Activated T-cell treated with anti-CD3 and anti-CD28 coated beads, Interleukin-2, amount 50 U/mL, for 24 hours (primary cell): ENCODE measurements around the gene FBXW7.

ENCODE experiments used
- DNase-seq: peaks from one replicate; pipeline ENCODE4 v3.0.0-alpha.2; 2020
- H3K27ac Mint-ChIP-seq: 2 replicates; pipeline ENCODE4 v1.8.0; 2020; ENCODE audit warnings: mild to moderate bottlenecking, mixed read lengths
- H3K27me3 Mint-ChIP-seq: 2 replicates; pipeline ENCODE4 v1.8.0; 2020; ENCODE audit warnings: mixed read lengths
- H3K36me3 Mint-ChIP-seq: 2 replicates; pipeline ENCODE4 v1.8.0; 2020; ENCODE audit warnings: low read depth, mixed read lengths
- H3K4me1 Mint-ChIP-seq: 2 replicates; pipeline ENCODE4 v1.8.0; 2020; ENCODE audit warnings: low read depth, mixed read lengths
- H3K4me3 Mint-ChIP-seq: 2 replicates; pipeline ENCODE4 v1.8.0; 2020; ENCODE audit warnings: mild to moderate bottlenecking, moderate library complexity, mixed read lengths
- H3K9me3 Mint-ChIP-seq: 2 replicates; pipeline ENCODE4 v1.8.0; 2020; ENCODE audit warnings: mixed read lengths

FBXW7 gene

GRCh38 chr4:152535903-152536544, at the start of gene FBXW7:
FBXW7 (minus strand) TSS chr4:152536092; CDS start chr4:152411803, 124,289 bp downstream.
- Mint-ChIP-seq H3K4me3 (peak within 1 kb of the TSS; percentile 94), H3K36me3 (peaks cover 72% of the 10 kb centered on the region), H3K9me3 (no peaks in the 10 kb centered on the region), H3K27ac (peak within 1 kb of the TSS; percentile 99), H3K4me1 (peaks cover 57% of the 10 kb centered on the region), H3K27me3 (no peaks in the 10 kb centered on the region)
- DNase-seq = peak; percentile 100

GRCh38 chr4:152585023-152585441, 49.1 kb upstream of the FBXW7 start:
- H3K27me3 Mint-ChIP-seq = no peaks in the 10 kb centered on the region
- peak overlapping the region; percentile 57 for H3K4me3 Mint-ChIP-seq
- H3K36me3 Mint-ChIP-seq = no peaks in the 10 kb centered on the region
- peaks cover 5% of the 10 kb centered on the region for H3K9me3 Mint-ChIP-seq
- H3K27ac Mint-ChIP-seq = peak overlapping the region; percentile 88
- no peak for DNase-seq
- H3K4me1 Mint-ChIP-seq = peaks cover 7% of the 10 kb centered on the region

DNA sequence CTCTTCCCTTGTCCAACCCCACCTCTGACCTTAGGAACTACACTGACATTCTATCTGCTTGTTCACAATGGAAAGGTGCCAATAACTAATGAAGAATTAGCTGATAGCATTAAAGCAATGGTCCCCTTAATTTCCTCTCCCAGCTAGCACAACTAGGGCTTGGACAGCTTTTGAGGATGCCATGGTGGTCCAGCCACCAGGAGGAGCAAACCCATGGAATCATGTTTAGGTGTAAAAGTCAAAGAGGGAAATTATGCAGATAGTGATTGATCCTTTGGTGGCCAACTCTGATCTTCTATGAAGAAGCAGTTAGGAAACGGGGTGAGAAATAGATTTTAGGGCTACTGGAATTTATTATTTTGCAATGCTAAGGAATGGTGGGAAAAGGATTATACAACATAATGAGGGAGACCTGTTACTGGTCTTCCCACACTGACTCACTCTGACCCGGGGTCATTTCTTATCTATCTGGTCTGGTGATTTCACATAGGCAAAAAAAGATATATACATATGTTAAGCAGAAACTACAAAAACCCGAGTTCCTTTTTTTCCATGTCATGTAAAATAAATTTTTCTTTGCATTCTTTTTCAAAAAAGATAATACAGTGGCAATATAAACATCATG, 45.8 kb upstream of the FBXW7 start:
- Mint-ChIP-seq H3K36me3 (no peaks in the 10 kb centered on the region), H3K4me1 (peaks cover 7% of the 10 kb centered on the region), H3K4me3 (no peak overlapping the region), H3K27me3 (no peaks in the 10 kb centered on the region), H3K9me3 (peaks cover 1% of the 10 kb centered on the region), H3K27ac (no peak overlapping the region)
- no peak for DNase-seq

DNA sequence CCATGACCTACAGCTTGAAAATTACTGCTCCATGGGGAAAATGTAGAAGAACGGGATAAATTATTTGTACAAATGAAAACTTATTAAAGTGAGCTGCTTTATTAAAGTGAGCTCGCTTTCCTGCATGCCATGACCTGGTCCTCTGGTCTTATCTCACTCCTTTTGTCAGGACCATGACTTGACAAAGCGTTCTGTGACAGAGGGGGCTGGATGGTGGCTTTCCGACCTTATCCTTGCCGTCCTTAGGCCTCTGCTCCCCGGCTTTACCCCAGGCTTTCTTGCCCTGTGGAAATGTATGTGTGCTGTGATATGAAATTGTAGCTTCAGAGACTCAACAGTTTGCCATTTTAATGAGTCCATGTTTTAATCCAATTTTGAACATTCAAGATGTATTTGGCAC, 44.0 kb upstream of the FBXW7 start:
- Mint-ChIP-seq H3K9me3 (no peaks in the 10 kb centered on the region), H3K27me3 (no peaks in the 10 kb centered on the region), H3K36me3 (no peaks in the 10 kb centered on the region), H3K4me1 (peaks cover 3% of the 10 kb centered on the region), H3K4me3 (no peak overlapping the region), H3K27ac (no peak overlapping the region)
- no peak for DNase-seq

DNA sequence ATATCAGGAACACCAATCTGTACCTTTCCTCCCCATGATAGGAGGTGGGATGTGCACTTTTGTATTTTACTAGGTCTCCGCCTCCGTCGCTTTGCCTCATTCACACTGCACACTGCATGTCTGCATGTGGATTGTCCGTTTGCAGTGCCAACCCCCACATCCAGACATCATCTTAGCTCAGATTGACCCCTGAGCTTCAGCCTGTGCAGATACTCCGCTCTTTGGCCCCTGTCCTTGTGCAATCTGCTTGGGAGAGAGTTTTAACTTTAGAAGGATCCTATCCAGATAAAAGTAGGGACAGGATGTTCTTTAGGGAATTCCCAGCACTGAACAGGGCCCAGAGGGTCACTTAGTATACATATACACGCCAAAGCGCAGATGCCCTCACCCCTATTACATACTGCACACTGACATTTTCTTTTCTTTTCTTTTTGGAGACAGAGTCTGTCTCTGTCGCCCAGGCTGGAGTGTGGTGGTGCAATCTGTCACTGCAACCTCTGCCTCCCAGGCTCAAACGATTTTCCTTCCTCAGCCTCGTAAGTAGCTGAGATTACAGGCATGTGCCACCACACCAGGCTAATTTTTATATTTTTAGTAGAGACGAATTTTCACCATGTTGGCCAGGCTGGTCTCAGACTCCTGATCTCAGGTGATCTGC, 43.3 kb upstream of the FBXW7 start:
- Mint-ChIP-seq H3K4me1 (no peaks in the 10 kb centered on the region), H3K4me3 (no peak overlapping the region), H3K27me3 (no peaks in the 10 kb centered on the region), H3K36me3 (no peaks in the 10 kb centered on the region), H3K27ac (no peak overlapping the region), H3K9me3 (no peaks in the 10 kb centered on the region)
- no peak for DNase-seq

DNA sequence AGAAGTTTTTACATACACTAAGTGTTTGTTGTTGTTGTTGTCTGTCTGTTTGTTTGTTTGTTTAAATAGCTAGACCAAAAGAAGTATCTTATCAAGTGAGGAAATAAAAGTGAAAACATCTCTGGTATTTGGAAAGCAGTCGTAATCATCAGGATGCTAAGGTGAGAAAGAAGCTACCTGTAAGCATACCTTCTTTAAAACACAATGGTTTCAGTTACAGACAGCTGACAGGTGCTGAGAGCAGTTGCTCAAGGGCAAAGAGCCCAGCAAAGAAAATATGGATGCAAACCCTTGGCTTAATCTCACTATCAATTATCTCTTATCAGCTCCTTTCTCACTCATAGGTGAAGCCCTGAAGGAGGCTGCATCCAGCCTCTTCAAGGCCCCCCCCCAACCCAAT, 42.8 kb upstream of the FBXW7 start:
- no peak for DNase-seq
- Mint-ChIP-seq H3K36me3 (no peaks in the 10 kb centered on the region), H3K9me3 (no peaks in the 10 kb centered on the region), H3K27ac (no peak overlapping the region), H3K4me1 (no peaks in the 10 kb centered on the region), H3K27me3 (no peaks in the 10 kb centered on the region), H3K4me3 (no peak overlapping the region)

- Mint-ChIP-seq H3K27ac (no peak overlapping the region), H3K4me1 (no peaks in the 10 kb centered on the region), H3K9me3 (no peaks in the 10 kb centered on the region), H3K4me3 (no peak overlapping the region), H3K36me3 (no peaks in the 10 kb centered on the region), H3K27me3 (no peaks in the 10 kb centered on the region)
- no peak for DNase-seq
These were observed 42.0 kb upstream of the FBXW7 start for GRCh38 chr4:152577708-152578396.

- Mint-ChIP-seq H3K27ac (no peak overlapping the region), H3K9me3 (no peaks in the 10 kb centered on the region), H3K4me3 (no peak overlapping the region), H3K4me1 (no peaks in the 10 kb centered on the region), H3K27me3 (no peaks in the 10 kb centered on the region), H3K36me3 (no peaks in the 10 kb centered on the region)
- no peak for DNase-seq
These were observed 39.6 kb upstream of the FBXW7 start for GRCh38 chr4:152575533-152575932.

DNA sequence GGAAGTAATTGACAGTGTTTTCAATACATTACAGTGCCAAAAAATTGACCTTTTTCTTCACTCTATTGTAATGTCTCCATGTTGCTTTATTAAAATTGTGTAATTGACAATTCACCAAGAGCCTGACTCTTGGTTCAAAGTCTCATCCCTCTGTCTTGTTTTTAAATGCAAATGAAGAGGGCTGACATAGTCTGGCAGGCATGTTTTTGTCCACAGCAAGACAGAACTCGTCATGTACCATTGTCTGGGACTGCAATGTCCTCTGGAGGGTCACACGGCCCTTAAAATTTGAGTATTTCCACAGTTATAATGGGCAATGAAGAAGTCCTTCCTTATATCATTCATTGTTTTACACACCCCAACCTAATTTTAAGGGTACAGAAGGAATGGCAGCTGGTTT, 38.0 kb upstream of the FBXW7 start:
- no peak overlapping the region for H3K27ac Mint-ChIP-seq
- no peak overlapping the region for H3K4me3 Mint-ChIP-seq
- no peaks in the 10 kb centered on the region for H3K27me3 Mint-ChIP-seq
- no peak for DNase-seq
- no peaks in the 10 kb centered on the region for H3K4me1 Mint-ChIP-seq
- H3K9me3 Mint-ChIP-seq = no peaks in the 10 kb centered on the region
- H3K36me3 Mint-ChIP-seq = no peaks in the 10 kb centered on the region

DNA sequence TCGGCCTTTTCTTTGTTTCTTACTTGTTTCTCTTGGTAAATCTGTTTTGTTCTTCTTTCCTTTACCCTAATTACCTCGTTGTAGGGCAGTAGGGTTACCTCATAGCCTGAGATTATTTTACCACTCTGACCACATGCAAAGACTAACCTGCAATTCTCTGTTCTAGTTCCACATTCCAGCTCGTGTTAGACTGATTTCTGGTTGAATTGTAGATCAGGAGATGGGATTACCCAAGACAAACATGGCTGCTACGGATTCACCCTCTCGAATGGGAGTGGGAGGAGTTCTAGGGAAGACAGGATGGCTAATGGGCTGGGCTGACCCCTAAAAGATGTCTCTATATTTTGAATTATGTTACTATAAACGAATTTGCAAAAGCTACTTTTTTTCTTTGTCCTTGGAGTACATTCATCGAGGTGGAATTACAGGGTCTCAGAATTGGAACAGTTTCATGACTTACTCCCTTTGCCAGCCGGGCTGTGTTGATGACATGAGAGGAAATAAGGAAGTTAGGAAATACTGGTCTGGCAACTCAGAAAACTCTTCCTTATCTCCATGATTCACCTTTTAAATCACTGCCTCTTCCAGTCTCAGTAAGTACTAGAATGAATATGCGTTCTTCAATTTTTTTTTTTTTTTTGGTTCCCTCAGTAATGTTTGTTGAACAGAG, 36.7 kb upstream of the FBXW7 start:
- no peak overlapping the region for H3K27ac Mint-ChIP-seq
- H3K36me3 Mint-ChIP-seq = no peaks in the 10 kb centered on the region
- H3K4me3 Mint-ChIP-seq = no peak overlapping the region
- H3K4me1 Mint-ChIP-seq = no peaks in the 10 kb centered on the region
- no peaks in the 10 kb centered on the region for H3K9me3 Mint-ChIP-seq
- DNase-seq = no peak
- no peaks in the 10 kb centered on the region for H3K27me3 Mint-ChIP-seq

GRCh38 chr4:152571770-152572169, 35.9 kb upstream of the FBXW7 start:
- no peak for DNase-seq
- no peak overlapping the region for H3K27ac Mint-ChIP-seq
- no peaks in the 10 kb centered on the region for H3K36me3 Mint-ChIP-seq
- no peaks in the 10 kb centered on the region for H3K27me3 Mint-ChIP-seq
- H3K4me3 Mint-ChIP-seq = no peak overlapping the region
- H3K9me3 Mint-ChIP-seq = no peaks in the 10 kb centered on the region
- H3K4me1 Mint-ChIP-seq = no peaks in the 10 kb centered on the region

- H3K36me3 Mint-ChIP-seq = no peaks in the 10 kb centered on the region
- H3K27me3 Mint-ChIP-seq = no peaks in the 10 kb centered on the region
- no peaks in the 10 kb centered on the region for H3K4me1 Mint-ChIP-seq
- H3K9me3 Mint-ChIP-seq = no peaks in the 10 kb centered on the region
- DNase-seq = no peak
- H3K27ac Mint-ChIP-seq = no peak overlapping the region
- H3K4me3 Mint-ChIP-seq = no peak overlapping the region
These were observed 35.4 kb upstream of the FBXW7 start for GRCh38 chr4:152571296-152571695.

DNA sequence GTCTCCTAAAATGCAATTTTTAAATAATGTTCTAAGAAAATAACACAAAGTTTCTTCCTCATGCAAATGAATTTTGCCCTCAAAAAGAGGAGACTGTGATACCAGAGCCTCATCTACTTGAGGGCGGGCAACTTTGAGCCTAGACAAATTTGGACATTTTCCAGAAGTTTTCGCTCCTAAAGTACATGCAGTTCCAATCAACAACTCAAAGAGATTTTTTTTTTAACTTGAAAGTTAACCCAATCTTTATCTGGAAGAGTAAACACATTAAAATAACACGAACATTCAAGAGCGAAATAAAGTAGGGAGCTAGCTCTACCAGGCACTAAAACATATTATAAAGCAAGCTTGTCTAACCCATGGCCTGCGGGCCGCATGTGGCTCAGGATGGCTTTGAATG, 29.4 kb upstream of the FBXW7 start:
- no peaks in the 10 kb centered on the region for H3K27me3 Mint-ChIP-seq
- H3K4me1 Mint-ChIP-seq = peaks cover 4% of the 10 kb centered on the region
- no peak for DNase-seq
- no peaks in the 10 kb centered on the region for H3K9me3 Mint-ChIP-seq
- no peak overlapping the region for H3K4me3 Mint-ChIP-seq
- H3K36me3 Mint-ChIP-seq = no peaks in the 10 kb centered on the region
- no peak overlapping the region for H3K27ac Mint-ChIP-seq

DNA sequence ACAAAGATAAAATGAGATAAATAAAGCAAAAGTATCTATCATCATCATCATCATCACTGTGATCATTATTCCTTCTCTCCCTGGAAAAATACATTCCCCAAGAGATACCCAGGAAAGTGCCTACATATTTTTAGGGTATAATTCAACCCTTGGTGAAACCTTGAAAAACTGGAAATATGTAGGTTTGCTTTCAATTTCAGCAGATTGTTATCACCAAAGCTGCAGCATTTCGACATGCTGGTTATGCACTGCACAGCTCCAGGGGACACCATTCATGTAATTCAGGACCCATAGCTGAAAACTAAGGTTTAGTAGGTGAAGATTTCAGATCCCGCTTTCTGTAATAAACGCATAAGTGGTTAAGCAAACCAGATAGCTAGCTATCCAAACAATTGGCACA, 28.4 kb upstream of the FBXW7 start:
- Mint-ChIP-seq H3K36me3 (no peaks in the 10 kb centered on the region), H3K4me3 (no peak overlapping the region), H3K9me3 (no peaks in the 10 kb centered on the region), H3K27ac (no peak overlapping the region), H3K27me3 (no peaks in the 10 kb centered on the region), H3K4me1 (peaks cover 4% of the 10 kb centered on the region)
- DNase-seq = no peak
